GM15510 (cell line): ENCODE results near the gene SLC44A5.

Experiments
- POLR2A ChIP-seq: IDR thresholded peaks from 3 replicates; pipeline ENCODE4 v1.6.1; 2011; ENCODE audit warnings: borderline replicate concordance; ENCODE audit not compliant: insufficient read length; ENCODE audit errors: extremely low read depth

The SLC44A5 gene

GRCh38 chr1:75612976-75613375 lies 2.1 kb upstream of the SLC44A5 start:
- no peak for TF ChIP-seq POLR2A

GRCh38 chr1:75602486-75602885 lies 8.4 kb downstream of the SLC44A5 start:
- TF ChIP-seq POLR2A, result no peak

- no peak for TF ChIP-seq POLR2A
Measured at GRCh38 chr1:75600781-75601180, 10.1 kb downstream of the SLC44A5 start.

GRCh38 chr1:75594327-75594726 lies 16.6 kb downstream of the SLC44A5 start:
- TF ChIP-seq POLR2A, result no peak

- TF ChIP-seq POLR2A, result no peak
Measured at GRCh38 chr1:75589637-75590036, 21.3 kb downstream of the SLC44A5 start.

GRCh38 chr1:75588779-75589475 lies 22.0 kb downstream of the SLC44A5 start:
- TF ChIP-seq POLR2A, result no peak

GRCh38 chr1:75587692-75588091 lies 23.2 kb downstream of the SLC44A5 start:
- TF ChIP-seq POLR2A, result no peak

GRCh38 chr1:75583282-75583681 lies 27.6 kb downstream of the SLC44A5 start:
- no peak for TF ChIP-seq POLR2A

- TF ChIP-seq POLR2A, result no peak
Measured at GRCh38 chr1:75582725-75583261, 28.1 kb downstream of the SLC44A5 start.

GRCh38 chr1:75579046-75579445 lies 31.9 kb downstream of the SLC44A5 start:
- no peak for TF ChIP-seq POLR2A

GRCh38 chr1:75575837-75576236 lies 35.1 kb downstream of the SLC44A5 start:
- TF ChIP-seq POLR2A, result no peak

GRCh38 chr1:75567191-75567590 lies 43.7 kb downstream of the SLC44A5 start:
- TF ChIP-seq POLR2A, result no peak

- no peak for TF ChIP-seq POLR2A
Measured at GRCh38 chr1:75559800-75560199, 51.1 kb downstream of the SLC44A5 start.

- no peak for TF ChIP-seq POLR2A
Measured at GRCh38 chr1:75559136-75559535, 51.8 kb downstream of the SLC44A5 start.

- no peak for TF ChIP-seq POLR2A
Measured at GRCh38 chr1:75554870-75555269, 56.0 kb downstream of the SLC44A5 start.

GRCh38 chr1:75554181-75554580 lies 56.7 kb downstream of the SLC44A5 start:
- TF ChIP-seq POLR2A, result no peak

- TF ChIP-seq POLR2A, result no peak
Measured at GRCh38 chr1:75550559-75550958, 60.4 kb downstream of the SLC44A5 start.

- TF ChIP-seq POLR2A, result no peak
Measured at GRCh38 chr1:75548721-75549480, 62.0 kb downstream of the SLC44A5 start.
